Panc1 (cell line): ENCODE results near the gene YY2.

Experiments
- TF ChIP-seq, protein P1 (sequence below): fragments of 450-650 bp; IDR thresholded peaks from 2 replicates; pipeline ENCODE4 v1.5.1; 2017; ENCODE audit warnings: mild to moderate bottlenecking
- TF ChIP-seq, protein P2 (sequence below), 2 experiments: IDR thresholded peaks; 2 replicates each; pipeline ENCODE4 v1.6.1; 2011 to 2012; ENCODE audit warnings: low read depth in 2 of 2, control low read depth in 1 of 2, low read length in 1 of 2, mild to moderate bottlenecking in 1 of 2, moderate library complexity in 1 of 2; ENCODE audit not compliant: insufficient read depth in 1 of 2

DNA sequence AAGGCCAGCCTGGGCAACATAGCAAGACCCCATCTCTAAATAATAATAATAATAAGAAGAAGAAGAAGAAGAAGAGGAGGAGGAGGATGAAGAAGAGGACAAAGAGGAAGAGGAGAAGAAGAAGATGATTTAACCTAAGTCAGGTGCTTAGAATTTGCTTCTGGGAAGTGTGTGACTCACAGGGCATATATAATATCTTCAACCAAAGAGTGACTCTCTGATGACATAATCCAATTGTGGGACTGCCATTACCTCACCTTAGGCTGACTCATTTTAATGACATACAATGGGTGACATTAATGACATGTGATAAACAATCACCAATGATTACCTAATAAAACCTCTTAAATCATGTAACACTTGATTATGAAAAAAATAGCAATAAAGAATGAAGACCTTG is 49.1 kb upstream of the YY2 start:
- TF ChIP-seq, protein P1, sequence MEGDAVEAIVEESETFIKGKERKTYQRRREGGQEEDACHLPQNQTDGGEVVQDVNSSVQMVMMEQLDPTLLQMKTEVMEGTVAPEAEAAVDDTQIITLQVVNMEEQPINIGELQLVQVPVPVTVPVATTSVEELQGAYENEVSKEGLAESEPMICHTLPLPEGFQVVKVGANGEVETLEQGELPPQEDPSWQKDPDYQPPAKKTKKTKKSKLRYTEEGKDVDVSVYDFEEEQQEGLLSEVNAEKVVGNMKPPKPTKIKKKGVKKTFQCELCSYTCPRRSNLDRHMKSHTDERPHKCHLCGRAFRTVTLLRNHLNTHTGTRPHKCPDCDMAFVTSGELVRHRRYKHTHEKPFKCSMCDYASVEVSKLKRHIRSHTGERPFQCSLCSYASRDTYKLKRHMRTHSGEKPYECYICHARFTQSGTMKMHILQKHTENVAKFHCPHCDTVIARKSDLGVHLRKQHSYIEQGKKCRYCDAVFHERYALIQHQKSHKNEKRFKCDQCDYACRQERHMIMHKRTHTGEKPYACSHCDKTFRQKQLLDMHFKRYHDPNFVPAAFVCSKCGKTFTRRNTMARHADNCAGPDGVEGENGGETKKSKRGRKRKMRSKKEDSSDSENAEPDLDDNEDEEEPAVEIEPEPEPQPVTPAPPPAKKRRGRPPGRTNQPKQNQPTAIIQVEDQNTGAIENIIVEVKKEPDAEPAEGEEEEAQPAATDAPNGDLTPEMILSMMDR, result no peak
- TF ChIP-seq, protein P2, sequence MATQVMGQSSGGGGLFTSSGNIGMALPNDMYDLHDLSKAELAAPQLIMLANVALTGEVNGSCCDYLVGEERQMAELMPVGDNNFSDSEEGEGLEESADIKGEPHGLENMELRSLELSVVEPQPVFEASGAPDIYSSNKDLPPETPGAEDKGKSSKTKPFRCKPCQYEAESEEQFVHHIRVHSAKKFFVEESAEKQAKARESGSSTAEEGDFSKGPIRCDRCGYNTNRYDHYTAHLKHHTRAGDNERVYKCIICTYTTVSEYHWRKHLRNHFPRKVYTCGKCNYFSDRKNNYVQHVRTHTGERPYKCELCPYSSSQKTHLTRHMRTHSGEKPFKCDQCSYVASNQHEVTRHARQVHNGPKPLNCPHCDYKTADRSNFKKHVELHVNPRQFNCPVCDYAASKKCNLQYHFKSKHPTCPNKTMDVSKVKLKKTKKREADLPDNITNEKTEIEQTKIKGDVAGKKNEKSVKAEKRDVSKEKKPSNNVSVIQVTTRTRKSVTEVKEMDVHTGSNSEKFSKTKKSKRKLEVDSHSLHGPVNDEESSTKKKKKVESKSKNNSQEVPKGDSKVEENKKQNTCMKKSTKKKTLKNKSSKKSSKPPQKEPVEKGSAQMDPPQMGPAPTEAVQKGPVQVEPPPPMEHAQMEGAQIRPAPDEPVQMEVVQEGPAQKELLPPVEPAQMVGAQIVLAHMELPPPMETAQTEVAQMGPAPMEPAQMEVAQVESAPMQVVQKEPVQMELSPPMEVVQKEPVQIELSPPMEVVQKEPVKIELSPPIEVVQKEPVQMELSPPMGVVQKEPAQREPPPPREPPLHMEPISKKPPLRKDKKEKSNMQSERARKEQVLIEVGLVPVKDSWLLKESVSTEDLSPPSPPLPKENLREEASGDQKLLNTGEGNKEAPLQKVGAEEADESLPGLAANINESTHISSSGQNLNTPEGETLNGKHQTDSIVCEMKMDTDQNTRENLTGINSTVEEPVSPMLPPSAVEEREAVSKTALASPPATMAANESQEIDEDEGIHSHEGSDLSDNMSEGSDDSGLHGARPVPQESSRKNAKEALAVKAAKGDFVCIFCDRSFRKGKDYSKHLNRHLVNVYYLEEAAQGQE (IDR thresholded peaks at IDR 0.05; ENCODE audit: insufficient read depth in 1 of 2, low read depth in 2 of 2, low read length in 1 of 2), result no peak
